Fibroblast of lung (primary cell): ENCODE results near the gene SLX9. TPM values are rescaled to one million over a fixed set of nuclear protein-coding genes. Genes with fewer than 3 reads are reported as not detected.

ENCODE experiments used
- DNase-seq, 2 donors: peaks; one replicate each; pipeline versions ENCODE4 v3.0.0 to v3.0.0-alpha.2; 2010; ENCODE audit warnings: low read depth in 2 of 2
- H2AFZ ChIP-seq: 2 replicates; pipeline ENCODE4 v1.5.1; 2012; ENCODE audit warnings: low read length, control low read depth, inconsistent platforms
- H3K27ac ChIP-seq: 2 replicates; pipeline ENCODE4 v1.5.1; 2011; ENCODE audit warnings: low read length, control low read depth; ENCODE audit not compliant: insufficient read depth
- H3K27me3 ChIP-seq: 2 replicates; pipeline ENCODE4 v1.5.1; 2011; ENCODE audit warnings: mild to moderate bottlenecking, low read length; ENCODE audit not compliant: control insufficient read depth, insufficient read depth
- H3K36me3 ChIP-seq: 2 replicates; pipeline ENCODE4 v1.5.1; 2011; ENCODE audit warnings: low read length; ENCODE audit not compliant: control insufficient read depth, insufficient read depth
- H3K4me1 ChIP-seq: 2 replicates; pipeline ENCODE4 v1.5.1; 2011; ENCODE audit warnings: low read length; ENCODE audit not compliant: control insufficient read depth, insufficient read depth; ENCODE audit errors: extremely low read depth
- H3K4me2 ChIP-seq: 2 replicates; pipeline ENCODE4 v1.5.1; 2011; ENCODE audit warnings: low read length, control low read depth; ENCODE audit not compliant: insufficient read depth; ENCODE audit errors: extremely low read depth
- H3K4me3 ChIP-seq, 4 experiments: fragments of 200-600 bp in 1 of 4; sonication (generic) in 1 of 4; replicated peaks in 1 of 4; 2 replicates each; pipeline ENCODE4 v1.5.1; 2011 to 2016; ENCODE audit warnings: low read length in 4 of 4, low read depth in 3 of 4, mild to moderate bottlenecking in 3 of 4, control low read depth in 2 of 4, inconsistent platforms in 1 of 4, mixed read lengths in 1 of 4; ENCODE audit not compliant: insufficient read depth in 1 of 4; ENCODE audit errors: control extremely low read depth in 1 of 4
- H3K79me2 ChIP-seq: 2 replicates; pipeline ENCODE4 v1.5.1; 2012; ENCODE audit warnings: mild to moderate bottlenecking, low read length, inconsistent platforms; ENCODE audit not compliant: control insufficient read depth, insufficient read depth
- H3K9ac ChIP-seq: 2 replicates; pipeline ENCODE4 v1.5.1; 2011; ENCODE audit warnings: mild to moderate bottlenecking, low read length, control low read depth; ENCODE audit not compliant: insufficient read depth
- H3K9me3 ChIP-seq: 2 replicates; pipeline ENCODE4 v1.5.1; 2012; ENCODE audit warnings: low read depth, low read length; ENCODE audit not compliant: control insufficient read depth, insufficient read depth
- H4K20me1 ChIP-seq: 2 replicates; pipeline ENCODE4 v1.5.1; 2011; ENCODE audit warnings: low read length; ENCODE audit not compliant: control insufficient read depth, insufficient read depth; ENCODE audit errors: extremely low read depth
- EZH2 ChIP-seq: IDR thresholded peaks from 2 replicates; pipeline ENCODE4 v1.5.1; 2012; ENCODE audit warnings: low read length, control low read depth, mild to moderate bottlenecking; ENCODE audit errors: missing control alignments
- polyA plus RNA-seq, 2 donors: library from polyadenylated mRNA; depleted of rRNA in 1 of 2; stranded (reverse) in 1 of 2; unstranded in 1 of 2; fragments of >200 nt; gene quantifications; 2 replicates each; pipeline ENCODE4 v1.2.1, GENCODE V29; 2011 to 2012; ENCODE audit warnings: missing spikeins in 1 of 2
- total RNA-seq: library from RNA; depleted of rRNA; stranded (reverse); fragments of >200 nt; gene quantifications from 2 replicates; pipeline ENCODE4 v1.2.1, GENCODE V29; 2014
- TF ChIP-seq, protein P1 (sequence below), 2 donors: IDR thresholded peaks in 1 of 2; conservative IDR thresholded peaks in 1 of 2; 1 replicate in 1 of 2; 2 replicates in 1 of 2; pipeline ENCODE4 v1.5.1; 2011 to 2012; ENCODE audit warnings: low read length in 2 of 2, control low read depth in 1 of 2, inconsistent platforms in 1 of 2, low read depth in 1 of 2, mild to moderate bottlenecking in 1 of 2

Gene SLX9
- total and polyA plus RNA-seq, 2 donors (not counting 1 experiment from before 2014, with no cell fraction given): 9.7 to 14.9 TPM

DNA sequence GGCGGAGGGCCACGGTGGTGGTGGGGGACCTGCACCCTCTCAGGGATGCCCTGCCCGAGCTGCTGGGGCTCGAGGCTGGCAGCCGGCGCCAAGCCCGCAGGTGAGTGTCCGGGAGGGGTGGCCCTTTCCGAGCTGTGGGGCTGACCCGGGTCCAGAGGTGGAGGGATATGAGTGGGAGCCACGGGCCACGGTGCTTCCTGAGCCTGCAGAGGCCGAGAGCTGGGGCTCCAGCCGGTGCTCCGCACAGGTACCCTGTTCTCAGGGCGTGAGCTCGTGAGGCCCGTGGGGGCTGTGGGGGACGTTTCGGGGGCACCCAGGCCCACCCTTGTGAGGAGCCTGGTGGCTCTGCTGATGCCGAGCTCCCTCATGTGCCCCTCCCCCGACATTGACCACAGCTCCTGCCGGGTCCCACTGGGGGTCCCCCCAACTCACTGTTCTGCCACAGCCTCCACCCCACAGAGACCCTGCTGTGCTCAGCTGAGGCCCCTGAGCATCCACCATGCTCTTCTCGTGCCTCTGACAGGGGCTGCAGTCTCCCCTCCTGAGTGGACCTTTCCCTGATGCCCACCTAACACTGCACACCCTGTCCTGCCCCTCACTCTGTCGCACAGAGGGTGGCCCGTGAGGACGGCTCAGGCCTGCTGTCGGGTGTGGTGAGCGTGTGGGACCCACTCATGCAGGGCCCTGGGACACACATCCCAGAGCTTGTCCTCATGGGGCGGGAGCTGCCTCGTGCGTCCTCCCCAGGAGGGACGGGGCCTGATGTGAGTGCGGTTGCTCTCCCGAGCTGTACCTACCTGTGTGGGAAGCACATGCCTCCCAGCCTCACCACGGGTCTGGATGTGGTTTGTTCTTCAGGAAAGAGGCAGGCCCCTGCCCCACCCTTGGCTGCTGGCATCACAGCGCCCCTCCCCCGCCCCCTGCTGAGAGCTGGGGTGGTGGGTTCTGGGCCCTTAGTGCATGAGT, 27.5 kb downstream of the SLX9 start:
- TF ChIP-seq, protein P1, sequence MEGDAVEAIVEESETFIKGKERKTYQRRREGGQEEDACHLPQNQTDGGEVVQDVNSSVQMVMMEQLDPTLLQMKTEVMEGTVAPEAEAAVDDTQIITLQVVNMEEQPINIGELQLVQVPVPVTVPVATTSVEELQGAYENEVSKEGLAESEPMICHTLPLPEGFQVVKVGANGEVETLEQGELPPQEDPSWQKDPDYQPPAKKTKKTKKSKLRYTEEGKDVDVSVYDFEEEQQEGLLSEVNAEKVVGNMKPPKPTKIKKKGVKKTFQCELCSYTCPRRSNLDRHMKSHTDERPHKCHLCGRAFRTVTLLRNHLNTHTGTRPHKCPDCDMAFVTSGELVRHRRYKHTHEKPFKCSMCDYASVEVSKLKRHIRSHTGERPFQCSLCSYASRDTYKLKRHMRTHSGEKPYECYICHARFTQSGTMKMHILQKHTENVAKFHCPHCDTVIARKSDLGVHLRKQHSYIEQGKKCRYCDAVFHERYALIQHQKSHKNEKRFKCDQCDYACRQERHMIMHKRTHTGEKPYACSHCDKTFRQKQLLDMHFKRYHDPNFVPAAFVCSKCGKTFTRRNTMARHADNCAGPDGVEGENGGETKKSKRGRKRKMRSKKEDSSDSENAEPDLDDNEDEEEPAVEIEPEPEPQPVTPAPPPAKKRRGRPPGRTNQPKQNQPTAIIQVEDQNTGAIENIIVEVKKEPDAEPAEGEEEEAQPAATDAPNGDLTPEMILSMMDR (conservative IDR thresholded peaks at IDR 0.05 in 1 of 2, IDR thresholded peaks at IDR 0.05 in 1 of 2; ENCODE audit: low read depth in 1 of 2, low read length in 2 of 2): no peak
- no peak for TF ChIP-seq EZH2
- Histone ChIP-seq H4K20me1 (peaks cover 1% of the 10 kb centered on the region), H3K4me3 (no peak overlapping the region), H3K36me3 (peaks cover 5% of the 10 kb centered on the region), H3K9me3 (no peaks in the 10 kb centered on the region), H3K79me2 (peaks cover 2% of the 10 kb centered on the region), H2AFZ (no peak overlapping the region), H3K27me3 (no peaks in the 10 kb centered on the region), H3K4me2 (no peak overlapping the region), H3K9ac (no peak overlapping the region), H3K4me1 (no peaks in the 10 kb centered on the region), H3K27ac (no peak overlapping the region)
- no peak for DNase-seq

DNA sequence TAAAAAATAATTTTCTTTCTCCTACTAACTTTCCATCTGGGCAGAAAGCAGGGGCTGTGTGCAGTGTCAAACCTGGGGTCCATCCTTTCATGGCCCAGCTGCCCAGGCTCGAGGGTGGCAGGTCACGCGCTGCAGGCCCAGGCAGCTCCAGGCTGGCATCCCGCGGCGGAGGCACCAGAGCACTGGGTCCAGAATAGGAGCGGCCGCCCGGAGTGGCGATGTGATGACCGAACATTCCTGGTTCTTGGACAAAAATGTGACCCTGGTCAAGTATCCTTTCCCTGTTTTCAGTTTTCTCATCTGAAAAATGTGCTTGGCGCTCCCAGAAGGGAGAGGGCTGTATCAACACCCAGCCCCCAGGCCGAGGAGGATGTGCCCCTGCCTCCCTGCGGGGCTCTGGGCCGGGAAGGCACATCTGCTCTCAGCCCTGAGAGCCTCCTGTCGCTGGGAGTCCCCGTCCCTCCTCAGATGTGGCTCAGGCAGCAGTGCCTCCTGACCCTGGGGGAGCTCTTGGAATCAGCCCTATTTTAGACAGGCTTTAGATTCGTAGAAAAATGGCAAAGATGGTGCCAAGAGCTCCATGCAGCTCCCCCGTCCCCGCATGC, 29.3 kb downstream of the SLX9 start:
- H3K4me1 ChIP-seq: no peaks in the 10 kb centered on the region

More for the DNA sequence above, 29.3 kb downstream of the SLX9 start:
- Histone ChIP-seq H2AFZ (no peak overlapping the region), H3K4me2 (no peak overlapping the region), H3K27ac (no peak overlapping the region), H3K9ac (no peak overlapping the region), H3K36me3 (peaks cover 5% of the 10 kb centered on the region), H3K27me3 (no peaks in the 10 kb centered on the region), H3K4me3 (no peak overlapping the region), H3K9me3 (no peaks in the 10 kb centered on the region), H4K20me1 (no peaks in the 10 kb centered on the region), H3K79me2 (peaks cover 2% of the 10 kb centered on the region)
- DNase-seq: no peak
- TF ChIP-seq, protein P1 (conservative IDR thresholded peaks at IDR 0.05 in 1 of 2, IDR thresholded peaks at IDR 0.05 in 1 of 2; ENCODE audit: low read depth in 1 of 2, low read length in 2 of 2): no peak
